Testis (tissue), 5 donors: ENCODE measurements around the gene TMEM184B. TPM values are rescaled to one million over a fixed set of nuclear protein-coding genes. Genes with fewer than 3 reads are reported as not detected.
A peak's percentile ranks its signal among the peaks of the same experiment; 100 is the strongest.

ENCODE experiments used
- DNase-seq: peaks from one replicate; pipeline ENCODE4 v3.0.0-alpha.2; 2019
- H3K27ac ChIP-seq, 2 donors: fragments of 200-600 bp; sonication (generic); one replicate each; pipeline ENCODE4 v1.5.1; 2019
- H3K27me3 ChIP-seq: fragments of 200-600 bp; sonication (generic); one replicate; pipeline ENCODE4 v1.5.1; 2019
- H3K36me3 ChIP-seq: fragments of 200-600 bp; sonication (generic); one replicate; pipeline ENCODE4 v1.5.1; 2017; ENCODE audit warnings: low read depth; ENCODE audit errors: missing control alignments
- H3K4me1 ChIP-seq: fragments of 200-600 bp; sonication (generic); one replicate; pipeline ENCODE4 v1.5.1; 2019
- H3K4me3 ChIP-seq, 2 donors: fragments of 200-600 bp; sonication (generic); one replicate each; pipeline ENCODE4 v1.5.1; 2017 to 2019
- H3K9me3 ChIP-seq: fragments of 200-600 bp; sonication (generic); one replicate; pipeline ENCODE4 v1.5.1; 2017
- POLR2A ChIP-seq: fragments of 450-650 bp; IDR thresholded peaks from one replicate; pipeline ENCODE4 v1.6.1; 2017; ENCODE audit warnings: antibody characterized with exemption, mild to moderate bottlenecking, moderate library complexity
- WGBS, 2 donors: methylation state at CpG; one replicate each; pipeline ENCODE4 v1.1.5; 2018; 5-methylcytosine and 5-hydroxymethylcytosine counted together
- intact Hi-C: fragments of 100-400 bp; cut with DNase I; formaldehyde crosslinking; loops from one replicate; pipeline ENCODE4 v1.15.1; 2023; ENCODE audit warnings: low total_unique reads
- long read RNA-seq, 2 donors: transcript quantifications; one replicate each; lab custom pipeline, GENCODE V29; 2026
- polyA plus RNA-seq: library from polyadenylated mRNA; stranded (reverse); fragments of 350-450 nt; fragmentation: Illumina TruSeq; extraction: RNeasy Lipid Tissue Mini Kit (QIAGEN cat#74804); gene quantifications from one replicate; pipeline ENCODE4 v1.2.3, GENCODE V29; 2014; ENCODE audit warnings: low read depth, low replicate concordance; ENCODE audit not compliant: insufficient read depth
- total RNA-seq, 2 donors: library from RNA; depleted of rRNA; stranded (reverse); fragments of >200 nt; gene quantifications; one replicate each; pipeline ENCODE4 v1.2.3, GENCODE V29; 2016
- TF ChIP-seq, protein P1 (sequence below), 3 experiments: fragments of 450-650 bp in 2 of 3; fragments of 200-600 bp in 1 of 3; sonication (generic) in 1 of 3; IDR thresholded peaks; one replicate each; pipeline ENCODE4 v1.5.1; 2016 to 2019; ENCODE audit warnings: antibody characterized with exemption in 3 of 3, mild to moderate bottlenecking in 2 of 3, moderate library complexity in 1 of 3

TMEM184B gene
- total RNA-seq: 10 to 100 TPM; 35.4 to 66.5 TPM
- 25.2 TPM for polyA plus RNA-seq
- long read RNA-seq, donor 1, full-length matches to known transcripts: 48 of 48 reads
- long read RNA-seq, donor 1, partial matches to known transcripts: 0 of 48 reads
- long read RNA-seq, donor 1, other reads (novel, unspliced or antisense): 0 of 48 reads
- long read RNA-seq, donor 2, full-length matches to known transcripts: 30 of 30 reads
- long read RNA-seq, donor 2, partial matches to known transcripts: 0 of 30 reads
- long read RNA-seq, donor 2, other reads (novel, unspliced or antisense): 0 of 30 reads

DNA sequence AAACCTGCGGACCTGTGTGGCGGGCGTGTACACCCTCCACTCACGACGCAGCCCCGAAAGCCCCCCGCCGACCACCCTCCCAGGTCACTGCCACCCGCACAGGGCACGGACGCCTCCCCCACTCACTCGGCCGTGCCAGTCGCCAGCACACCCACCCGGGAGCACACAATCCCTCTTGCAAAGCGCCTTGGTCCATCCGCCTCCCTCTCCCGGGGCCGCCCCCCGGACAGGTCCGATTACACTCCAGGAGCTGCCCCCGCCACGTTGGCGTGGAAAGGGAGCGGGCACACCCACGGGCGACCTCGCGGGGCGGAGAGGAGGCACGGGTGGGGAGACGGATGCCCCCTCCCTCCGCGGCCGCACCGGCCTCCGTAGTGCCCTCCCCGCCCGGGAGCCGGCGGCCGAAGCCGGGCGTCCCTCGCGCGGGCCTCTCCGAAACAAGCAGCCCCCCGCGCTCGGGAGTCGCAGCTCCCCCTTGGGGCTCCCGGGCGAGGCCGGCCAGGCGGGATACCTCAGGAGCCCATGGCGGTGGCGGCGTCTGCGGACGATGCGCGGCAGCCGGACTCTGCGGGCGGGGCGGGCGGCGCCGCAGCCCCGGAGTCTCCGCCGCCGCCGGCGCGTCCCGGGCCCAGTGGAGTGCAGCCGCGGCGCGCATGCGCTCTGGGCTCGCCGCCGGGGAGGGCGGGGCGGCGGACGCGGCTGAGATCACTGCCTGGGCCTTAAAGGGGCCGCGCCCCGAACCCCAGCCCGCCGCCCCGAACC is at the start of gene TMEM184B:
TSS of gene TMEM184B (minus strand) at position 638 of the 762 bp plus-strand sequence. CDS start 25,049 bp downstream, outside the sequence.
- Histone ChIP-seq H3K4me3 (peak within 1 kb of the TSS; percentile 95 to 98), H3K27ac (peak within 1 kb of the TSS; percentile 82 to 93), H3K27me3 (no peaks in the 10 kb centered on the region), H3K4me1 (peaks cover 28% of the 10 kb centered on the region), H3K36me3 (no peaks in the 10 kb centered on the region), H3K9me3 (no peaks in the 10 kb centered on the region)
- peak; percentile 82 for DNase-seq
- WGBS, 2 donors: 0% methylated on average over 4 to 57 of the region's 97 CpGs
- TF ChIP-seq, protein P1, sequence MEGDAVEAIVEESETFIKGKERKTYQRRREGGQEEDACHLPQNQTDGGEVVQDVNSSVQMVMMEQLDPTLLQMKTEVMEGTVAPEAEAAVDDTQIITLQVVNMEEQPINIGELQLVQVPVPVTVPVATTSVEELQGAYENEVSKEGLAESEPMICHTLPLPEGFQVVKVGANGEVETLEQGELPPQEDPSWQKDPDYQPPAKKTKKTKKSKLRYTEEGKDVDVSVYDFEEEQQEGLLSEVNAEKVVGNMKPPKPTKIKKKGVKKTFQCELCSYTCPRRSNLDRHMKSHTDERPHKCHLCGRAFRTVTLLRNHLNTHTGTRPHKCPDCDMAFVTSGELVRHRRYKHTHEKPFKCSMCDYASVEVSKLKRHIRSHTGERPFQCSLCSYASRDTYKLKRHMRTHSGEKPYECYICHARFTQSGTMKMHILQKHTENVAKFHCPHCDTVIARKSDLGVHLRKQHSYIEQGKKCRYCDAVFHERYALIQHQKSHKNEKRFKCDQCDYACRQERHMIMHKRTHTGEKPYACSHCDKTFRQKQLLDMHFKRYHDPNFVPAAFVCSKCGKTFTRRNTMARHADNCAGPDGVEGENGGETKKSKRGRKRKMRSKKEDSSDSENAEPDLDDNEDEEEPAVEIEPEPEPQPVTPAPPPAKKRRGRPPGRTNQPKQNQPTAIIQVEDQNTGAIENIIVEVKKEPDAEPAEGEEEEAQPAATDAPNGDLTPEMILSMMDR (IDR thresholded peaks at IDR 0.05): no peak
- peak; percentile 58 for TF ChIP-seq POLR2A
- intact Hi-C loops: no loop called here

DNA sequence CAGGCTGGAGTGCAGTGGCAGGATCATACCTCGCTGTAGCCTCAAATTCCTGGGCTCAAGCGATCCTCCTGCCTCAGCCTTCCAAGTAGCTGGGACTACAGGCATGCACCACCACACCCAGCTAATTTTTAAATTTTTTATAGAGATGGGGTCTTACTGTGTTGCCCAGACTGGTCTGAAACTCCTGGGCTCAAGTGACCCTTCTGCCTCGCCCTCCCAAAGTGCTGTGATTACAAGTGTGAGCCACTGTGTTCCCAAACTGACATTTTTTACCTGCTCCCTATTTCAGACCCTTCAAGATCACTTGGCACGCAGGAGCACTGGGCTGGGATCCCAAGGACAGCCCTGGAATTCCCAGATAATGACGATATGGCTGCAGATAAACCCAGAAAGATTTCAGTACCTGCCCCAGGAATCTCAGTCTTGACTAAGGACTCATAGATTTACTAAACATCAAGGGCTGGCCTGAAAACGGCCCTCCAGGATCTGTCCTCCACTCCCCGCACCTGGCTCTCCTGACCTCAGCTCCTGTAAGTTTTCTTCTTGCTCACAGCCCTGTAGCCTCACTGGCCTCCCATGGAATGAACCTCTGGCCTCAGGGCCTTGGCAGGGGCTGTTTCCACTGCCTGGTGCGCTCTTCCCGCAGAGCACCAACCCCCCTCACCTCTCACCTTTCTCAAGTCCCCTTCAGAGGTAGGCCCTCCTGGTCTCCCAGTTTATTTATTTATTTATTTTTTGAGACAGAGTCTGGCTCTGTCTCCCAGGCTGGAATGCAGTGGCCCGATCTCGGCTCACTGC is 48.0 kb upstream of the TMEM184B start:
- no peak for DNase-seq
- WGBS, 2 donors: 83% methylated on average over 11 of the region's 11 CpGs
- Histone ChIP-seq H3K27ac (no peak overlapping the region), H3K4me3 (no peak overlapping the region), H3K4me1 (peaks cover 26% of the 10 kb centered on the region), H3K36me3 (no peaks in the 10 kb centered on the region), H3K27me3 (no peaks in the 10 kb centered on the region), H3K9me3 (no peaks in the 10 kb centered on the region)
- TF ChIP-seq, protein P1 (IDR thresholded peaks at IDR 0.05): no peak
- TF ChIP-seq POLR2A: no peak
- intact Hi-C loops: no loop called here

DNA sequence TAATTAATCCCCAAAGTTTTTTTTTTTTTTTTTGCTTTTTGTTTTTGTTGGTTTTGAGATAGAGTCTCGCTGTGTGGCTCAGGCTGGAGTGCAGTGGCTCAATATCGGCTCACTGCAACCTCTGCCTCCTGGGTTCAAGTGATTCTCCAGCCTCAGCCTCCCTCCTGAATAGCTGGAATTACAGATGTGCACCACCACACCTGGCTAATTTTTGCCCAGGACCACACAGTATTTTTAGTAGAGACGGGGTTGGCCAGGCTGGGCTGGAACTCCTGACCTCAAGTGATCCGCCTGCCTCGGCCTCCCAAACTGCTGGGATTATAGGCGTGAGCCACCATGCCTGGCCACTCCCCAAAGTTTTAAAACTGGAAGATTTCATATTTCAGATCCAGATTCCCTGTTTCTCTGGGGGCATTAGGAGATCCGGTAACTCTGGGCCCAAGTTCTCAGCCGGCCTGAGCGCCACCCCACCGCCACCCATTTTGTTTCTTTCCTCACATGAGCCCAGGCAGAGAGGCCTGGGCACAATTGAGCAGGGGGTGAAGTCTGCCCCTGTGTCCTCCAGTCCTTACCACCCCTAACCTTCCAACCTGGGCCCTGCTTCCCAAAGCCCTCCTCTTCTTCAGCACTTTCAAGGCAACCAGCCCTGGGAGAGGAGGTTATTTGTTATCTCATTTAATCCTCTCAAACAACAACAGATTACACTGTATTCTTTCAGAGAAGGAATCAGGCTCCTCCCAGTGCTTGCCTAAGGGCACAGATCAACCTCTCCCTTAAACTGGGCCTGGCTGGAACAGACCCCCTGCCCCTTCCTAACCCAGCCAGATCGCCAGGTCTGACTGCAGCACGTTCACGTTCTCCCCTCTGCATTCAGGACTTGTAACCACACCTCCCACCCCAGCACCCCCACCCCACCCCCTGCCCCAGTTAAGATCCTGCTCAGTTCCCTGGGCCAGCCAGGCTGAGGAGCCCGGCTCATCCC is 46.3 kb upstream of the TMEM184B start:
- intact Hi-C loops: no loop called here
- WGBS, 2 donors: 80 to 81% methylated on average over 14 of the region's 14 CpGs
- H3K9me3 ChIP-seq: no peaks in the 10 kb centered on the region
- no peak for DNase-seq
- H3K27ac ChIP-seq: peak overlapping the region; percentile 91 to 98
- H3K36me3 ChIP-seq: no peaks in the 10 kb centered on the region
- TF ChIP-seq, protein P1 (IDR thresholded peaks at IDR 0.05): no peak
- TF ChIP-seq POLR2A: no peak
- no peaks in the 10 kb centered on the region for H3K27me3 ChIP-seq
- H3K4me3 ChIP-seq: no peak overlapping the region
- peaks cover 40% of the 10 kb centered on the region for H3K4me1 ChIP-seq
